Ishikawa (cell line): ENCODE data around the gene RPGR.

Experiments used
- CEBPB ChIP-seq: IDR thresholded peaks from 2 replicates; pipeline ENCODE4 v1.6.1; 2012
- CREB1 ChIP-seq: IDR thresholded peaks from 2 replicates; pipeline ENCODE4 v1.6.1; 2012; ENCODE audit warnings: low read depth
- EGR1 ChIP-seq: IDR thresholded peaks from 2 replicates; pipeline ENCODE4 v1.6.1; 2012
- EP300 ChIP-seq: IDR thresholded peaks from 2 replicates; pipeline ENCODE4 v1.6.1; 2012; ENCODE audit warnings: borderline replicate concordance
- FOXM1 ChIP-seq: IDR thresholded peaks from 2 replicates; pipeline ENCODE4 v1.6.1; 2012; ENCODE audit warnings: low read depth, borderline replicate concordance
- NFIC ChIP-seq: IDR thresholded peaks from 2 replicates; pipeline ENCODE4 v1.6.1; 2012
- RAD21 ChIP-seq: IDR thresholded peaks from 2 replicates; pipeline ENCODE4 v1.6.1; 2012; ENCODE audit warnings: low read depth
- TAF1 ChIP-seq: IDR thresholded peaks from 2 replicates; pipeline ENCODE4 v1.6.1; 2012; ENCODE audit warnings: low read depth, mild to moderate bottlenecking
- TCF12 ChIP-seq: IDR thresholded peaks from 2 replicates; pipeline ENCODE4 v1.6.1; 2012; ENCODE audit warnings: low read depth
- TEAD4 ChIP-seq: IDR thresholded peaks from 2 replicates; pipeline ENCODE4 v1.6.1; 2012
- YY1 ChIP-seq: IDR thresholded peaks from 2 replicates; pipeline ENCODE4 v1.6.1; 2012; ENCODE audit warnings: low read depth
- ZBTB7A ChIP-seq: IDR thresholded peaks from 2 replicates; pipeline ENCODE4 v1.6.1; 2012; ENCODE audit warnings: low read depth
- TF ChIP-seq, protein P1 (sequence below): IDR thresholded peaks from 2 replicates; pipeline ENCODE4 v1.6.1; 2012
- TF ChIP-seq, protein P2 (sequence below): IDR thresholded peaks from 2 replicates; pipeline ENCODE4 v1.6.1; 2012
- TF ChIP-seq, protein P3 (sequence below): IDR thresholded peaks from 2 replicates; pipeline ENCODE4 v1.6.1; 2012; ENCODE audit warnings: low read depth, mild to moderate bottlenecking

Gene RPGR

DNA sequence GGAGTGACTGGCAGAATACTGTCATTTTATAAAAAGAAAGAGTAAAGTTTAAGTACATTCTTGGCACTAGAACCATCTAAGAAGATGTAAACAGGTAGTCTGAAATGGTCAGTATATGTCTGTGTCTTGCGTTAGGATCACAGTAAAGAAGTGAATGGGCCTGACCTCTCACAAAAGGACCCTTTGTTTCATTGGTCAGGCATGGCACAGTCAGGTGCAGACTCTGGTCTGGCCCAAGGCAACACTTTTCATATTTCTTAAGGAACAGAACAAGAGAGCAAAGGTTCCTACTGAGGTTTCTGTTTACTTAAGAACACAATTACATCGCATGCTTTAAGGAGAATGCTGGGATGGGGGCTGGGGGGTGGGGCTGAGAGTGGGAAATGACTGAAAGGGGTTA is 48.1 kb downstream of the RPGR start:
- TF ChIP-seq, protein P1, sequence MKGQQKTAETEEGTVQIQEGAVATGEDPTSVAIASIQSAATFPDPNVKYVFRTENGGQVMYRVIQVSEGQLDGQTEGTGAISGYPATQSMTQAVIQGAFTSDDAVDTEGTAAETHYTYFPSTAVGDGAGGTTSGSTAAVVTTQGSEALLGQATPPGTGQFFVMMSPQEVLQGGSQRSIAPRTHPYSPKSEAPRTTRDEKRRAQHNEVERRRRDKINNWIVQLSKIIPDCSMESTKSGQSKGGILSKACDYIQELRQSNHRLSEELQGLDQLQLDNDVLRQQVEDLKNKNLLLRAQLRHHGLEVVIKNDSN = no peak
- TF ChIP-seq NFIC = no peak
- TF ChIP-seq EGR1 = no peak
- TF ChIP-seq CREB1 = no peak
- no peak for TF ChIP-seq TAF1
- TF ChIP-seq, protein P2, sequence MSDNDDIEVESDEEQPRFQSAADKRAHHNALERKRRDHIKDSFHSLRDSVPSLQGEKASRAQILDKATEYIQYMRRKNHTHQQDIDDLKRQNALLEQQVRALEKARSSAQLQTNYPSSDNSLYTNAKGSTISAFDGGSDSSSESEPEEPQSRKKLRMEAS = no peak
- no peak for TF ChIP-seq CEBPB
- no peak for TF ChIP-seq TEAD4
- no peak for TF ChIP-seq TCF12
- TF ChIP-seq, protein P3, sequence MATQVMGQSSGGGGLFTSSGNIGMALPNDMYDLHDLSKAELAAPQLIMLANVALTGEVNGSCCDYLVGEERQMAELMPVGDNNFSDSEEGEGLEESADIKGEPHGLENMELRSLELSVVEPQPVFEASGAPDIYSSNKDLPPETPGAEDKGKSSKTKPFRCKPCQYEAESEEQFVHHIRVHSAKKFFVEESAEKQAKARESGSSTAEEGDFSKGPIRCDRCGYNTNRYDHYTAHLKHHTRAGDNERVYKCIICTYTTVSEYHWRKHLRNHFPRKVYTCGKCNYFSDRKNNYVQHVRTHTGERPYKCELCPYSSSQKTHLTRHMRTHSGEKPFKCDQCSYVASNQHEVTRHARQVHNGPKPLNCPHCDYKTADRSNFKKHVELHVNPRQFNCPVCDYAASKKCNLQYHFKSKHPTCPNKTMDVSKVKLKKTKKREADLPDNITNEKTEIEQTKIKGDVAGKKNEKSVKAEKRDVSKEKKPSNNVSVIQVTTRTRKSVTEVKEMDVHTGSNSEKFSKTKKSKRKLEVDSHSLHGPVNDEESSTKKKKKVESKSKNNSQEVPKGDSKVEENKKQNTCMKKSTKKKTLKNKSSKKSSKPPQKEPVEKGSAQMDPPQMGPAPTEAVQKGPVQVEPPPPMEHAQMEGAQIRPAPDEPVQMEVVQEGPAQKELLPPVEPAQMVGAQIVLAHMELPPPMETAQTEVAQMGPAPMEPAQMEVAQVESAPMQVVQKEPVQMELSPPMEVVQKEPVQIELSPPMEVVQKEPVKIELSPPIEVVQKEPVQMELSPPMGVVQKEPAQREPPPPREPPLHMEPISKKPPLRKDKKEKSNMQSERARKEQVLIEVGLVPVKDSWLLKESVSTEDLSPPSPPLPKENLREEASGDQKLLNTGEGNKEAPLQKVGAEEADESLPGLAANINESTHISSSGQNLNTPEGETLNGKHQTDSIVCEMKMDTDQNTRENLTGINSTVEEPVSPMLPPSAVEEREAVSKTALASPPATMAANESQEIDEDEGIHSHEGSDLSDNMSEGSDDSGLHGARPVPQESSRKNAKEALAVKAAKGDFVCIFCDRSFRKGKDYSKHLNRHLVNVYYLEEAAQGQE = no peak
- no peak for TF ChIP-seq EP300
- TF ChIP-seq RAD21 = no peak
- no peak for TF ChIP-seq YY1
- TF ChIP-seq FOXM1 = no peak
- TF ChIP-seq ZBTB7A = no peak

DNA sequence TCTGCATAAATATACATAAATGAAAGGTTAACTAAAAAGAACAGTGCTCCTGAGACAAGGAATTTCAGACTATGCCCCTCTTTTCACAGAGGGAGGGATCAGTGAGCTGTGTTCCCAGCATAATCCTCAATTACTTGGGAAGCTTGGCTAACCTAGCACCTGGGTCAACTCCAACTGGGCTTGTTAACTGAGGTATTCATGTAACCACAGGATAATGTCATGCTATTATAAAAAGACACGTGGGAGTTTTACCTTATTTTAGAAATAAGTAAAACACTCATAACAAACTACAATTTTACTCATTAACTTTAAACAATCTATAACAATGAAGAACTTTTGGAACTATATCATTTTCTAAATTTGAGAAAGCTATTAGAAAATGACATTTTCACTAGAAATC is 48.6 kb downstream of the RPGR start:
- TF ChIP-seq TAF1 = no peak
- no peak for TF ChIP-seq ZBTB7A
- TF ChIP-seq YY1 = no peak
- TF ChIP-seq FOXM1 = no peak
- no peak for TF ChIP-seq EP300
- no peak for TF ChIP-seq CEBPB
- TF ChIP-seq RAD21 = no peak
- TF ChIP-seq NFIC = no peak
- TF ChIP-seq TEAD4 = no peak

DNA sequence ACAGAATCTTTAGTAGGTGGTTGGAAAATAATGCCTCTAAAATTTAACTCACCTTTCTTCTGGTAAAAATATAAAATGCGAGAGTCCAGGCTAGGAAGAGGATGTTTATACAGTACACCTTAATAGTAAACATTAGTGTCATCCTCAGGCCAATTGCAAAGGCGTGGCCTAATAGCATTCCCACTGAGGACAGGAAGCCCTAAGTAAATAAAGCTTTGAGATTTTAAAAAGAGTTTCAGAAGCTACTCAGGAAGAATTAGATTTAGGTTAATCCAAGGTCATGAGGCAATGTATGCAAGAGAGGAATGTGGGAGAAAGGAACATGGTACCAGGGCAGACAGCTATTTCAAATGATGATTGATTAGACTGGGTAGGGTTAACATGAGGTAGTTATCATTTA is 49.5 kb downstream of the RPGR start:
- no peak for TF ChIP-seq CEBPB
- TF ChIP-seq, protein P3 = no peak
- TF ChIP-seq YY1 = no peak
- no peak for TF ChIP-seq FOXM1
- TF ChIP-seq EP300 = no peak
- no peak for TF ChIP-seq TEAD4
- TF ChIP-seq EGR1 = no peak
- TF ChIP-seq, protein P1 = no peak
- TF ChIP-seq, protein P2 = no peak
- no peak for TF ChIP-seq NFIC

DNA sequence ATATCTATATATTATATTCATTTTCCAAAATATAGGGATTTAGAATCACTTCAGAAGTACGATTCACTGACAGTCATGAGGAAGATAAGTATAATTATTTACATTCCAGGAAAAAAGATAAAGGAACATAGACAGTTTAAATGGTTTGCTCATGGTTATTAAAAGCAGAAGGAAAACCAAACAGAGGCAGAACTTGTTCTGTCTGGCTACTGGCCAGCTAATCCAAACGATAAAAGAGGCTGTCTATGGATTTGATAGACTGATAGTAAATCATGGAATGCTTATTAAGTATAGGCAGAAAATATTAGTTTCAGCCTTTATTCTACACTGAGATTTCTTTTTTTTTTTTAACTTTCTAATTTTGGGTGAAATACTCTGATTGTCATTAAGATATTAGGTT is 50.2 kb downstream of the RPGR start:
- TF ChIP-seq TCF12 (no peak), YY1 (no peak)

DNA sequence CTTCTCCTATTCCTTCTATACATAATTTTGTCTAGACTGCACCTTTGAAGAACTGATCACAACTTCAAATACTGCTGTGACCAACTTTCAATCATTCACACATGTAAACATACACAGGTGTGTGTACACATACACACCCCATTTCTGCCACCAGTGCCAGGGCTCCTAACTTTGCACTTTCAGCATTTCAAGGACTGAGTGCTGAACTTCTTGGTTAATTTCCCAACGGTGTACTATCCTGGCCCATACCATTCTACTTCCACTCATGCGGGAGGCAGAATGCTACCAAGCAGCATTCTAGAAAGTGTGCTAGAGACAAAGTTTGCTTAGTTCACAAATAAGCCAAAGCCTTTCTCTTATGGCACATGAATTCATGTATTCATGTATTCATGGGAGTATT is 51.2 kb downstream of the RPGR start:
- no peak for TF ChIP-seq EGR1
- no peak for TF ChIP-seq TAF1
- no peak for TF ChIP-seq FOXM1
- TF ChIP-seq CEBPB = no peak
- TF ChIP-seq, protein P2 = no peak
- TF ChIP-seq NFIC = no peak

DNA sequence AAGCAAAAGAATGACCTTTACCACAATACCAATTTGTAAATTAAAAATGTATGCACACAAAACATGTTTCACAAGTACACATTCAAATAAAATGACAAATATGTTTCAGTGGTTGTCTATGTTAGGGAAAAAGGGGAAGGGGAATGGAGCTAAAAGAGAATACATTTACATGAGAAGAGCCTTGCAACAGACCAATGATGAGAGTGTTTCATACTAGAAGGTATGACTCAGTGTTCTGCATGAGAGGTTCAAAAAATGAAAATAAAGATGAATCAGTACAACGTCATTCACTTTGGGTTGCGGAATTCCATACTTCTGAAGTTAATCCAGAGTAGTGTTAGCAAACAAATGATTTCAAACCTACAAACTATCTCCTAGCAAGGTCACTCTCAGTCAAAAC is 51.7 kb downstream of the RPGR start:
- TF ChIP-seq, protein P3 = no peak
- no peak for TF ChIP-seq CREB1
- no peak for TF ChIP-seq NFIC
- no peak for TF ChIP-seq FOXM1
- TF ChIP-seq YY1 = no peak
- no peak for TF ChIP-seq RAD21
- no peak for TF ChIP-seq EP300
- TF ChIP-seq, protein P1 = no peak
- no peak for TF ChIP-seq TCF12
- TF ChIP-seq, protein P2 = no peak
- no peak for TF ChIP-seq CEBPB
- no peak for TF ChIP-seq TEAD4
- TF ChIP-seq TAF1 = no peak
- no peak for TF ChIP-seq EGR1
- TF ChIP-seq ZBTB7A = no peak
